ENCODE results near the gene RAPGEFL1. TPM values are rescaled to one million over a fixed set of nuclear protein-coding genes. Genes with fewer than 3 reads are reported as not detected.
"Not testable (repeated sequence)": the region's sequence is repeated elsewhere in the genome, so short reads cannot be mapped to it uniquely, and the experiment has no call there.

RAPGEFL1 gene
- total and polyA plus RNA-seq, 4 donors = 0.82 to 3.2 (median 1.4) TPM

- H3K9ac ChIP-seq (ENCODE audit: low read depth in 1 of 2, low read length in 2 of 2) = no peak overlapping the region
- H3K4me1 ChIP-seq (ENCODE audit: control insufficient read depth in 4 of 4, insufficient read depth in 4 of 4, low read length in 3 of 4) = peaks cover 0 to 6% (median under 1%) of the 10 kb centered on the region in 4 donors
- TF ChIP-seq HNF4G (IDR thresholded peaks at IDR 0.05) (no peak), ZBTB33 (IDR thresholded peaks at IDR 0.05) (no peak), NR2F2 (IDR thresholded peaks at IDR 0.05) (no peak), FOXA2 (IDR thresholded peaks at IDR 0.05) (no peak), RAD21 (IDR thresholded peaks at IDR 0.05) (no peak), EGR1 (IDR thresholded peaks at IDR 0.05; ENCODE audit: low read depth in 2 of 2) (no peak)
- DNase-seq (ENCODE audit: low spot score) = no peak
- H3K4me3 ChIP-seq (ENCODE audit: low read depth in 1 of 3, low read length in 3 of 3) = no peak overlapping the region
- peaks cover 0 to 2% (median 0%) of the 10 kb centered on the region in 4 donors for H3K36me3 ChIP-seq (ENCODE audit: control insufficient read depth in 4 of 4, insufficient read depth in 3 of 4, low read depth in 1 of 4, low read length in 3 of 4)
- H3K27me3 ChIP-seq (ENCODE audit: control insufficient read depth in 4 of 4, insufficient read depth in 4 of 4, low read length in 3 of 4) = no peaks in the 10 kb centered on the region
- H3K27ac ChIP-seq (ENCODE audit: low read depth in 1 of 2, low read length in 2 of 2) = no peak overlapping the region
- H3K9me3 ChIP-seq (ENCODE audit: control insufficient read depth in 4 of 4, low read length in 3 of 4) = no peaks in the 10 kb centered on the region
- WGBS = 96% methylated on average over 5 of the region's 5 CpGs
Observed at GRCh38 chr17:40198576-40198975, 21.3 kb downstream of the RAPGEFL1 start.

- no peaks in the 10 kb centered on the region for H3K9me3 ChIP-seq (ENCODE audit: control insufficient read depth in 4 of 4, low read length in 3 of 4)
- TF ChIP-seq RXRA (IDR thresholded peaks at IDR 0.05) (peak; percentile 51 to 86), SP1 (IDR thresholded peaks at IDR 0.05) (peak; percentile 47), RAD21 (IDR thresholded peaks at IDR 0.05) (no peak), REST (IDR thresholded peaks at IDR 0.05) (no peak), NR2F2 (IDR thresholded peaks at IDR 0.05) (peak; percentile 77), EGR1 (IDR thresholded peaks at IDR 0.05; ENCODE audit: low read depth in 2 of 2) (peak in 1 of 2 donors; percentile 48), GABPA (IDR thresholded peaks at IDR 0.05 in 1 of 2, conservative IDR thresholded peaks at IDR 0.05 in 1 of 2) (peak in 1 of 2 donors; percentile 76), HNF4A (conservative IDR thresholded peaks at IDR 0.05) (peak; percentile 23 to 66), JUND (IDR thresholded peaks at IDR 0.05) (peak in 1 of 2 donors; percentile 57), FOXA2 (IDR thresholded peaks at IDR 0.05) (no peak)
- no peak overlapping the region for H3K4me3 ChIP-seq (ENCODE audit: low read depth in 1 of 3, low read length in 3 of 3)
- H3K36me3 ChIP-seq (ENCODE audit: control insufficient read depth in 4 of 4, insufficient read depth in 3 of 4, low read depth in 1 of 4, low read length in 3 of 4) = no peaks in the 10 kb centered on the region
- 19% methylated on average over 4 of the region's 4 CpGs for WGBS
- H3K4me1 ChIP-seq (ENCODE audit: control insufficient read depth in 4 of 4, insufficient read depth in 4 of 4, low read length in 3 of 4) = peaks cover 0 to 6% (median 2%) of the 10 kb centered on the region in 4 donors
- no peaks in the 10 kb centered on the region for H3K27me3 ChIP-seq (ENCODE audit: control insufficient read depth in 4 of 4, insufficient read depth in 4 of 4, low read length in 3 of 4)
- H3K9ac ChIP-seq (ENCODE audit: low read depth in 1 of 2, low read length in 2 of 2) = peak overlapping the region in 1 of 2 donors; percentile 16
- DNase-seq (ENCODE audit: low spot score) = no peak
- peak overlapping the region in 1 of 2 donors; percentile 41 for H3K27ac ChIP-seq (ENCODE audit: low read depth in 1 of 2, low read length in 2 of 2)
Observed at GRCh38 chr17:40203131-40203530, 25.9 kb downstream of the RAPGEFL1 start.

GRCh38 chr17:40206193-40206592 is 28.9 kb downstream of the RAPGEFL1 start:
- H3K27me3 ChIP-seq (ENCODE audit: control insufficient read depth in 4 of 4, insufficient read depth in 4 of 4, low read length in 3 of 4); H3K9me3 ChIP-seq (ENCODE audit: control insufficient read depth in 4 of 4, low read length in 3 of 4); DNase-seq (ENCODE audit: low spot score); H3K4me1 ChIP-seq (ENCODE audit: control insufficient read depth in 4 of 4, insufficient read depth in 4 of 4, low read length in 3 of 4); H3K27ac ChIP-seq (ENCODE audit: low read depth in 1 of 2, low read length in 2 of 2); H3K9ac ChIP-seq (ENCODE audit: low read depth in 1 of 2, low read length in 2 of 2); H3K4me3 ChIP-seq (ENCODE audit: low read depth in 1 of 3, low read length in 3 of 3); H3K36me3 ChIP-seq (ENCODE audit: control insufficient read depth in 4 of 4, insufficient read depth in 3 of 4, low read depth in 1 of 4, low read length in 3 of 4): not testable (repeated sequence)
- 84% methylated on average over 8 of the region's 8 CpGs for WGBS

All from liver (tissue), 9 donors.